HepG2 (cell line): ENCODE results near the gene CASKIN1. TPM values are rescaled to one million over a fixed set of nuclear protein-coding genes. Genes with fewer than 3 reads are reported as not detected.
A peak's percentile ranks its signal among the peaks of the same experiment; 100 is the strongest.

Experiments used
- ATM ChIP-seq: fragments of 450-650 bp; IDR thresholded peaks from 2 replicates; pipeline ENCODE4 v1.7.1; 2017; ENCODE audit warnings: mild to moderate bottlenecking, borderline replicate concordance
- GATA4 ChIP-seq: sonication (generic); IDR thresholded peaks from 2 replicates; pipeline ENCODE4 v1.6.1; 2016; ENCODE audit warnings: antibody characterized with exemption, low read depth, borderline replicate concordance
- GZF1 ChIP-seq: sonication (generic); formaldehyde crosslinking; IDR thresholded peaks from 2 replicates; pipeline ENCODE4 v1.5.1; 2020; ENCODE audit warnings: mild to moderate bottlenecking, missing genetic modification reagents
- HNRNPUL1 ChIP-seq: fragments of 200-400 bp; formaldehyde crosslinking; IDR thresholded peaks from 2 replicates; pipeline ENCODE4 v1.6.1; 2017; ENCODE audit warnings: low read depth, mild to moderate bottlenecking, low read length, moderate library complexity
- HOXA7 ChIP-seq: sonication (generic); formaldehyde crosslinking; IDR thresholded peaks from 2 replicates; pipeline ENCODE4 v1.8.1; 2022; ENCODE audit warnings: mild to moderate bottlenecking, missing genetic modification reagents, moderate library complexity
- MXI1 ChIP-seq: IDR thresholded peaks from 3 replicates; pipeline ENCODE4 v1.6.1; 2012; ENCODE audit warnings: low read depth, low read length, inconsistent platforms, borderline replicate concordance
- ONECUT2 ChIP-seq: sonication (generic); formaldehyde crosslinking; IDR thresholded peaks from 2 replicates; pipeline ENCODE4 v1.4.0; 2020; ENCODE audit warnings: missing genetic modification reagents
- SMARCC2 ChIP-seq: fragments of 450-650 bp; IDR thresholded peaks from 2 replicates; pipeline ENCODE4 v1.6.1; 2017; ENCODE audit warnings: antibody characterized with exemption, mild to moderate bottlenecking
- SOX6 ChIP-seq, 2 experiments: fragments of 450-650 bp in 1 of 2; sonication (generic) in 1 of 2; formaldehyde crosslinking in 1 of 2; IDR thresholded peaks; 2 replicates each; pipeline versions ENCODE4 v1.4.0 to v1.6.1; 2017 to 2020; ENCODE audit warnings: antibody characterized with exemption in 1 of 2, mild to moderate bottlenecking in 1 of 2, missing genetic modification reagents in 1 of 2
- ZFP36L2 ChIP-seq: sonication (generic); formaldehyde crosslinking; IDR thresholded peaks from 2 replicates; pipeline ENCODE4 v1.4.0; 2020; ENCODE audit warnings: missing genetic modification reagents
- ZFX ChIP-seq: sonication (generic); formaldehyde crosslinking; IDR thresholded peaks from 2 replicates; pipeline ENCODE4 v1.4.0; 2020; ENCODE audit warnings: mild to moderate bottlenecking, low read depth, missing genetic modification reagents, moderate library complexity
- ZIK1 ChIP-seq: sonication (generic); formaldehyde crosslinking; IDR thresholded peaks from 2 replicates; pipeline ENCODE4 v1.5.0; 2020; ENCODE audit warnings: mild to moderate bottlenecking, low read depth, missing genetic modification reagents, borderline replicate concordance
- ZNF136 ChIP-seq: sonication (generic); formaldehyde crosslinking; IDR thresholded peaks from 2 replicates; pipeline ENCODE4 v1.8.1; 2022; ENCODE audit warnings: low read depth, mild to moderate bottlenecking, moderate library complexity, missing genetic modification reagents
- ZNF30 ChIP-seq: sonication (generic); formaldehyde crosslinking; IDR thresholded peaks from 2 replicates; pipeline ENCODE4 v1.5.0; 2020; ENCODE audit warnings: mild to moderate bottlenecking, missing genetic modification reagents
- ZNF354B ChIP-seq: sonication (generic); formaldehyde crosslinking; IDR thresholded peaks from 2 replicates; pipeline ENCODE4 v1.8.0; 2022; ENCODE audit warnings: mild to moderate bottlenecking, missing genetic modification reagents
- ZNF564 ChIP-seq: sonication (generic); formaldehyde crosslinking; IDR thresholded peaks from 2 replicates; pipeline ENCODE4 v1.8.1; 2023; ENCODE audit warnings: mild to moderate bottlenecking, missing genetic modification reagents
- ZNF607 ChIP-seq: sonication (generic); formaldehyde crosslinking; IDR thresholded peaks from 2 replicates; pipeline ENCODE4 v1.5.1; 2020; ENCODE audit warnings: missing genetic modification reagents, mild to moderate bottlenecking, borderline replicate concordance
- ZNF776 ChIP-seq: sonication (generic); formaldehyde crosslinking; IDR thresholded peaks from 2 replicates; pipeline ENCODE4 v1.4.0; 2020; ENCODE audit warnings: mild to moderate bottlenecking, missing genetic modification reagents
- ZSCAN20 ChIP-seq: sonication (generic); formaldehyde crosslinking; IDR thresholded peaks from 2 replicates; pipeline ENCODE4 v1.4.0; 2020; ENCODE audit warnings: missing genetic modification reagents, mild to moderate bottlenecking, borderline replicate concordance
- ZSCAN31 ChIP-seq: sonication (generic); formaldehyde crosslinking; IDR thresholded peaks from 2 replicates; pipeline ENCODE4 v1.5.0; 2020; ENCODE audit warnings: low read depth, mild to moderate bottlenecking, missing genetic modification reagents
- ZSCAN9 ChIP-seq: IDR thresholded peaks from 2 replicates; pipeline ENCODE4 v1.6.1; 2016; ENCODE audit warnings: borderline replicate concordance
- polyA plus RNA-seq, 8 experiments: library from polyadenylated mRNA; depleted of rRNA in 3 of 8; stranded (reverse) in 7 of 8; unstranded in 1 of 8; fragments of >200 nt; fragmentation: Illumina TruSeq in 4 of 8; extraction: Trizol in 4 of 8; gene quantifications; 2 replicates each; pipeline versions ENCODE4 v1.2.1 to v1.2.3, GENCODE V29; 2011 to 2016; ENCODE audit warnings: low read depth in 4 of 8, missing spikeins in 1 of 8, mixed read lengths in 1 of 8; ENCODE audit not compliant: insufficient read depth in 1 of 8
- total RNA-seq, 5 experiments: library from RNA; depleted of rRNA; stranded (reverse); fragments of >200 nt; fragmentation: Illumina TruSeq; extraction: Trizol; gene quantifications; 2 replicates each; pipeline ENCODE4 v1.2.3, GENCODE V29; 2016; ENCODE audit warnings: low read depth in 1 of 5
- TF ChIP-seq, protein P1 (sequence below): IDR thresholded peaks from 2 replicates; pipeline ENCODE4 v1.6.1; 2018; ENCODE audit warnings: missing genetic modification reagents, mild to moderate bottlenecking, missing compliant biosample characterization
- TF ChIP-seq, protein P2 (sequence below): sonication (generic); formaldehyde crosslinking; IDR thresholded peaks from 2 replicates; pipeline ENCODE4 v1.9.0; 2021; ENCODE audit warnings: missing genetic modification reagents, borderline replicate concordance
- TF ChIP-seq, protein P3 (sequence below): sonication (generic); formaldehyde crosslinking; IDR thresholded peaks from 2 replicates; pipeline ENCODE4 v1.8.1; 2023; ENCODE audit warnings: missing genetic modification reagents, inconsistent platforms, borderline replicate concordance
- TF ChIP-seq, protein P4 (sequence below): sonication (generic); formaldehyde crosslinking; IDR thresholded peaks from 2 replicates; pipeline ENCODE4 v1.8.0; 2022; ENCODE audit warnings: mild to moderate bottlenecking, missing genetic modification reagents, moderate library complexity

The CASKIN1 gene
- total and polyA plus RNA-seq, 2 of the 13 experiments (the other 11 are each of a cell fraction or from before 2014, with no cell fraction given), result 1.2 to 2.2 TPM

DNA sequence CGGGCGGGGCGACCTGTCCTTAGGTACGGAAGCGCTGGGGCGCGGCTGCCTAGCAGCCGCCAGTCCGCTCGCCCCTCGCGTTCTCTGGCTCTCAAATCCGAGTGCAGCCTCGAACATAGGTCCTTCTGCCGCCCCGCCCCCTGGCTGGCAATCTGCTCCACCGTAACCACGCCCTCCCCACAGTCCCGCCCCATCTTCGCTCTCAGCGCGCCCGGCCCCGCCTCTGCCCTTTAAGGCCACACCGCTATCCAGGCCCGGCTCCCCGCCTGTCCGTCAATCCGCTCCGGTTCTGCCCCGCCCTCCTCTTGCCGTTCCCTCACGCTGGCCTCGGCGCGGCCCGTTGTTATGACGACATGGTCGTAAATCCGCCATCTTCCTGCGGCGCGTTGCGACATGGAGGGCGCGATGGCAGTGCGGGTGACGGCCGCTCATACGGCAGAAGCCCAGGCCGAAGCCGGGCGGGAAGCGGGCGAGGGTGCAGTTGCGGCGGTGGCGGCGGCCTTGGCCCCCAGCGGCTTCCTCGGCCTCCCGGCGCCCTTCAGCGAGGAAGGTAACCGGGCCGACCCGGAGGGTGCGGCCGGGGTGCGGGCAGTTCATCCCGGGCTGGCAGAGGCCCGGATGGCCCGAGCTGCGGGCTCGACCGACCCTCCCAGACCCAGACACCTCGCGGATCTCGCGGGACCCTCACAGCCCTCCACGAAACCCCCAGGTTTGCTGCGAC is 27.0 kb upstream of the CASKIN1 start, which contains the start of gene E4F1 (continued):
- TF ChIP-seq HNRNPUL1 (no peak), ZSCAN20 (CRISPR knock-in tag) (no peak; the same call in 1 of the 2 replicates), MXI1 (peak; percentile 97), ZSCAN31 (CRISPR knock-in tag) (peak; percentile 84), ZFX (CRISPR knock-in tag) (peak; percentile 99), ZIK1 (no peak), ATM (no peak), ZNF136 (CRISPR knock-in tag) (0 out of 2 replicates have a peak, but pooled peaks have one; percentile 16), ONECUT2 (CRISPR knock-in tag) (no peak), GZF1 (CRISPR knock-in tag) (no peak), SMARCC2 (no peak), GATA4 (no peak; the same call in 1 of the 2 replicates), HOXA7 (CRISPR knock-in tag) (no peak), ZNF776 (CRISPR knock-in tag) (peak; percentile 88; the same call in 1 of the 2 replicates), ZNF564 (CRISPR knock-in tag) (peak; percentile 90; the same call in 1 of the 2 replicates), ZNF354B (CRISPR knock-in tag) (no peak), SOX6 (IDR thresholded peaks at IDR 0.05) (no peak), SOX6 (CRISPR knock-in tag; IDR thresholded peaks at IDR 0.05) (peak; percentile 71), ZNF607 (CRISPR knock-in tag) (peak; percentile 42; the same call in 1 of the 2 replicates), ZFP36L2 (CRISPR knock-in tag) (no peak), ZSCAN9 (no peak), ZNF30 (CRISPR knock-in tag) (no peak)
- TF ChIP-seq, protein P1, sequence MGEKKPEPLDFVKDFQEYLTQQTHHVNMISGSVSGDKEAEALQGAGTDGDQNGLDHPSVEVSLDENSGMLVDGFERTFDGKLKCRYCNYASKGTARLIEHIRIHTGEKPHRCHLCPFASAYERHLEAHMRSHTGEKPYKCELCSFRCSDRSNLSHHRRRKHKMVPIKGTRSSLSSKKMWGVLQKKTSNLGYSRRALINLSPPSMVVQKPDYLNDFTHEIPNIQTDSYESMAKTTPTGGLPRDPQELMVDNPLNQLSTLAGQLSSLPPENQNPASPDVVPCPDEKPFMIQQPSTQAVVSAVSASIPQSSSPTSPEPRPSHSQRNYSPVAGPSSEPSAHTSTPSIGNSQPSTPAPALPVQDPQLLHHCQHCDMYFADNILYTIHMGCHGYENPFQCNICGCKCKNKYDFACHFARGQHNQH (CRISPR knock-in tag), result peak; percentile 71; the same call in 1 of the 2 replicates
- TF ChIP-seq, protein P2, sequence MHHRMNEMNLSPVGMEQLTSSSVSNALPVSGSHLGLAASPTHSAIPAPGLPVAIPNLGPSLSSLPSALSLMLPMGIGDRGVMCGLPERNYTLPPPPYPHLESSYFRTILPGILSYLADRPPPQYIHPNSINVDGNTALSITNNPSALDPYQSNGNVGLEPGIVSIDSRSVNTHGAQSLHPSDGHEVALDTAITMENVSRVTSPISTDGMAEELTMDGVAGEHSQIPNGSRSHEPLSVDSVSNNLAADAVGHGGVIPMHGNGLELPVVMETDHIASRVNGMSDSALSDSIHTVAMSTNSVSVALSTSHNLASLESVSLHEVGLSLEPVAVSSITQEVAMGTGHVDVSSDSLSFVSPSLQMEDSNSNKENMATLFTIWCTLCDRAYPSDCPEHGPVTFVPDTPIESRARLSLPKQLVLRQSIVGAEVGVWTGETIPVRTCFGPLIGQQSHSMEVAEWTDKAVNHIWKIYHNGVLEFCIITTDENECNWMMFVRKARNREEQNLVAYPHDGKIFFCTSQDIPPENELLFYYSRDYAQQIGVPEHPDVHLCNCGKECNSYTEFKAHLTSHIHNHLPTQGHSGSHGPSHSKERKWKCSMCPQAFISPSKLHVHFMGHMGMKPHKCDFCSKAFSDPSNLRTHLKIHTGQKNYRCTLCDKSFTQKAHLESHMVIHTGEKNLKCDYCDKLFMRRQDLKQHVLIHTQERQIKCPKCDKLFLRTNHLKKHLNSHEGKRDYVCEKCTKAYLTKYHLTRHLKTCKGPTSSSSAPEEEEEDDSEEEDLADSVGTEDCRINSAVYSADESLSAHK (CRISPR knock-in tag), result no peak
- TF ChIP-seq, protein P3, sequence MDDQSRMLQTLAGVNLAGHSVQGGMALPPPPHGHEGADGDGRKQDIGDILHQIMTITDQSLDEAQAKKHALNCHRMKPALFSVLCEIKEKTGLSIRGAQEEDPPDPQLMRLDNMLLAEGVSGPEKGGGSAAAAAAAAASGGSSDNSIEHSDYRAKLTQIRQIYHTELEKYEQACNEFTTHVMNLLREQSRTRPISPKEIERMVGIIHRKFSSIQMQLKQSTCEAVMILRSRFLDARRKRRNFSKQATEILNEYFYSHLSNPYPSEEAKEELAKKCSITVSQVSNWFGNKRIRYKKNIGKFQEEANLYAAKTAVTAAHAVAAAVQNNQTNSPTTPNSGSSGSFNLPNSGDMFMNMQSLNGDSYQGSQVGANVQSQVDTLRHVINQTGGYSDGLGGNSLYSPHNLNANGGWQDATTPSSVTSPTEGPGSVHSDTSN, result 0 out of 2 replicates have a peak, but pooled peaks have one; percentile 76
- TF ChIP-seq, protein P4, sequence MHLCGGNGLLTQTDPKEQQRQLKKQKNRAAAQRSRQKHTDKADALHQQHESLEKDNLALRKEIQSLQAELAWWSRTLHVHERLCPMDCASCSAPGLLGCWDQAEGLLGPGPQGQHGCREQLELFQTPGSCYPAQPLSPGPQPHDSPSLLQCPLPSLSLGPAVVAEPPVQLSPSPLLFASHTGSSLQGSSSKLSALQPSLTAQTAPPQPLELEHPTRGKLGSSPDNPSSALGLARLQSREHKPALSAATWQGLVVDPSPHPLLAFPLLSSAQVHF (CRISPR knock-in tag), result no peak
